GM18868 (cell line): ENCODE measurements around the gene KCNMA1.

Experiments
- ATAC-seq: cut with Tn5 transposase; IDR thresholded peaks from one replicate; pipeline ENCODE4 v1.9.1; 2021; ENCODE audit warnings: mild to moderate bottlenecking, moderate library complexity; ENCODE audit not compliant: unreplicated experiment

KCNMA1 gene

GRCh38 chr10:77233466-77233865 lies 404.1 kb downstream of the KCNMA1 start:
- no peak for ATAC-seq

GRCh38 chr10:77231884-77232610 lies 405.6 kb downstream of the KCNMA1 start:
- peak; percentile 63 for ATAC-seq

GRCh38 chr10:77231375-77231774 lies 406.2 kb downstream of the KCNMA1 start:
- no peak for ATAC-seq

GRCh38 chr10:77230194-77230593 lies 407.4 kb downstream of the KCNMA1 start:
- no peak for ATAC-seq

- no peak for ATAC-seq
Observed at GRCh38 chr10:77229704-77230103, 407.9 kb downstream of the KCNMA1 start.

- no peak for ATAC-seq
Observed at GRCh38 chr10:77228559-77228958, 409.0 kb downstream of the KCNMA1 start.

GRCh38 chr10:77226853-77227565 lies 410.6 kb downstream of the KCNMA1 start:
- no peak for ATAC-seq

GRCh38 chr10:77226452-77226851 lies 411.2 kb downstream of the KCNMA1 start:
- no peak for ATAC-seq

GRCh38 chr10:77226020-77226419 lies 411.6 kb downstream of the KCNMA1 start:
- ATAC-seq, result no peak

- ATAC-seq, result no peak
Observed at GRCh38 chr10:77223526-77224460, 413.8 kb downstream of the KCNMA1 start.

GRCh38 chr10:77220150-77220549 lies 417.5 kb downstream of the KCNMA1 start:
- no peak for ATAC-seq

GRCh38 chr10:77219046-77219445 lies 418.6 kb downstream of the KCNMA1 start:
- no peak for ATAC-seq

GRCh38 chr10:77214799-77215198 lies 422.8 kb downstream of the KCNMA1 start:
- no peak for ATAC-seq

- ATAC-seq, result no peak
Observed at GRCh38 chr10:77212632-77213031, 425.0 kb downstream of the KCNMA1 start.

GRCh38 chr10:77210645-77211044 lies 427.0 kb downstream of the KCNMA1 start:
- no peak for ATAC-seq

GRCh38 chr10:77208684-77209256 lies 428.8 kb downstream of the KCNMA1 start:
- no peak for ATAC-seq

GRCh38 chr10:77207828-77208185 lies 429.8 kb downstream of the KCNMA1 start:
- ATAC-seq, result no peak

GRCh38 chr10:77207182-77207827 lies 430.3 kb downstream of the KCNMA1 start:
- ATAC-seq, result no peak

- no peak for ATAC-seq
Observed at GRCh38 chr10:77205135-77205534, 432.5 kb downstream of the KCNMA1 start.

- ATAC-seq, result no peak
Observed at GRCh38 chr10:77204171-77204570, 433.4 kb downstream of the KCNMA1 start.

GRCh38 chr10:77202857-77203256 lies 434.8 kb downstream of the KCNMA1 start:
- ATAC-seq, result no peak
